HG02763 (cell line): ENCODE data around the gene OCIAD1.
"Not testable (repeated sequence)": the region's sequence is repeated elsewhere in the genome, so short reads cannot be mapped to it uniquely, and the experiment has no call there.

Source experiments
- ATAC-seq: cut with Tn5 transposase; IDR thresholded peaks from one replicate; pipeline ENCODE4 v1.9.1; 2021; ENCODE audit warnings: mild to moderate bottlenecking, moderate library complexity; ENCODE audit not compliant: unreplicated experiment

The OCIAD1 gene

GRCh38 chr4:48830706-48831531, at the start of gene OCIAD1:
Gene OCIAD1, plus strand, starts transcription at chr4:48831088. Its CDS starts 1,537 bp downstream, at chr4:48832625.
- peak; percentile 100 for ATAC-seq

- ATAC-seq, result no peak
Observed at GRCh38 chr4:48781968-48782367, 48.9 kb upstream of the OCIAD1 start.

GRCh38 chr4:48785302-48785701, 45.6 kb upstream of the OCIAD1 start:
- no peak for ATAC-seq

- no peak for ATAC-seq
Observed at GRCh38 chr4:48786549-48786948, 44.3 kb upstream of the OCIAD1 start.

GRCh38 chr4:48787056-48787455, 43.8 kb upstream of the OCIAD1 start:
- ATAC-seq, result no peak

- ATAC-seq, result no peak
Observed at GRCh38 chr4:48790561-48790960, 40.3 kb upstream of the OCIAD1 start.

- no peak for ATAC-seq
Observed at GRCh38 chr4:48791313-48791712, 39.6 kb upstream of the OCIAD1 start.

- ATAC-seq, result no peak
Observed at GRCh38 chr4:48792348-48793006, 38.4 kb upstream of the OCIAD1 start.

GRCh38 chr4:48795108-48795507, 35.8 kb upstream of the OCIAD1 start:
- ATAC-seq, result no peak

GRCh38 chr4:48796191-48796926, 34.5 kb upstream of the OCIAD1 start:
- ATAC-seq, result no peak

- ATAC-seq, result no peak
Observed at GRCh38 chr4:48796927-48797679, 33.8 kb upstream of the OCIAD1 start.

- no peak for ATAC-seq
Observed at GRCh38 chr4:48798117-48798516, 32.8 kb upstream of the OCIAD1 start.

GRCh38 chr4:48799157-48799556, 31.7 kb upstream of the OCIAD1 start:
- ATAC-seq, result no peak

- ATAC-seq, result not testable (repeated sequence)
Observed at GRCh38 chr4:48800155-48800554, 30.7 kb upstream of the OCIAD1 start.

- ATAC-seq, result no peak
Observed at GRCh38 chr4:48801016-48801715, 29.7 kb upstream of the OCIAD1 start.

- no peak for ATAC-seq
Observed at GRCh38 chr4:48804584-48805301, 26.1 kb upstream of the OCIAD1 start.

- no peak for ATAC-seq
Observed at GRCh38 chr4:48812866-48813265, 18.0 kb upstream of the OCIAD1 start.

- ATAC-seq, result peak; percentile 70
Observed at GRCh38 chr4:48813964-48814363, 16.9 kb upstream of the OCIAD1 start.

- no peak for ATAC-seq
Observed at GRCh38 chr4:48815483-48815882, 15.4 kb upstream of the OCIAD1 start.

- ATAC-seq, result not testable (repeated sequence)
Observed at GRCh38 chr4:48816297-48816696, 14.6 kb upstream of the OCIAD1 start.
